SK-N-SH (cell line): ENCODE measurements around the gene LSM4. TPM values are rescaled to one million over a fixed set of nuclear protein-coding genes. Genes with fewer than 3 reads are reported as not detected.

Experiments
- CTCF ChIA-PET: fragments of 300-600, 350-600 bp; formaldehyde crosslinking; extraction: SDS; loops from one replicate; lab custom pipeline; 2021; lab: Yijun Ruan, JAX
- POLR2A ChIA-PET: fragments of 350-600 bp; sonication (Branson Sonifier 250); formaldehyde crosslinking; extraction: SDS; loops from one replicate; lab custom pipeline; 2020; ENCODE audit warnings: antibody characterized with exemption, inconsistent platforms; lab: Yijun Ruan, JAX
- DNase-seq: peaks from one replicate; pipeline ENCODE4 v3.0.0; 2012
- H2AFZ ChIP-seq: fragments of 200-600 bp; sonication (generic); 2 replicates; pipeline ENCODE4 v1.8.1; 2016; ENCODE audit warnings: antibody characterized with exemption, mild to moderate bottlenecking, low read depth
- H3F3A ChIP-seq: fragments of 200-600 bp; sonication (generic); replicated peaks from 2 replicates; pipeline ENCODE3; 2016; ENCODE audit warnings: antibody characterized with exemption, mild to moderate bottlenecking; ENCODE audit not compliant: insufficient read depth
- H3K27ac ChIP-seq, 2 experiments: fragments of 200-500 bp in 1 of 2; fragments of 200-600 bp in 1 of 2; sonication (Bioruptor generic) in 1 of 2; sonication (generic), shearing (Covaris generic) in 1 of 2; 2 replicates each; pipeline versions ENCODE4 v1.5.1 to v1.6.1; 2014 to 2016; ENCODE audit warnings: low read depth in 2 of 2, inconsistent platforms in 1 of 2, low read length in 1 of 2, mild to moderate bottlenecking in 1 of 2, mixed read lengths in 1 of 2
- H3K27me3 ChIP-seq: fragments of 200-600 bp; sonication (generic), shearing (Covaris generic); 2 replicates; pipeline ENCODE4 v1.6.1; 2016; ENCODE audit warnings: mixed run types; ENCODE audit not compliant: insufficient read depth
- H3K36me3 ChIP-seq, 2 experiments: fragments of 200-500 bp in 1 of 2; fragments of 200-600 bp in 1 of 2; sonication (Bioruptor generic) in 1 of 2; sonication (generic) in 1 of 2; replicated peaks in 1 of 2; 2 replicates each; pipeline versions ENCODE3 to v1.5.1; 2014 to 2016; ENCODE audit warnings: low read length in 1 of 2, mild to moderate bottlenecking in 1 of 2; ENCODE audit not compliant: insufficient read depth in 2 of 2, control insufficient read depth in 1 of 2
- H3K4me1 ChIP-seq, 2 experiments: fragments of 200-500 bp in 1 of 2; fragments of 200-600 bp in 1 of 2; sonication (Bioruptor generic) in 1 of 2; sonication (generic), shearing (Covaris generic) in 1 of 2; 2 replicates each; pipeline versions ENCODE4 v1.5.1 to v1.6.1; 2014 to 2016; ENCODE audit warnings: low read depth in 1 of 2, low read length in 1 of 2, mixed run types in 1 of 2; ENCODE audit not compliant: insufficient read depth in 2 of 2, control insufficient read depth in 1 of 2
- H3K4me2 ChIP-seq: fragments of 200-600 bp; sonication (generic), shearing (Covaris generic); 2 replicates; pipeline ENCODE4 v1.6.1; 2017; ENCODE audit warnings: mixed run types
- H3K4me3 ChIP-seq, 2 experiments: fragments of 200-500 bp in 1 of 2; fragments of 200-600 bp in 1 of 2; sonication (Bioruptor generic) in 1 of 2; sonication (generic), shearing (Covaris generic) in 1 of 2; 2 replicates each; pipeline versions ENCODE4 v1.5.1 to v1.8.1; 2014 to 2016; ENCODE audit warnings: low read depth in 2 of 2, inconsistent platforms in 1 of 2, low read length in 1 of 2, mild to moderate bottlenecking in 1 of 2, mixed read lengths in 1 of 2, moderate library complexity in 1 of 2
- H3K79me2 ChIP-seq: fragments of 200-600 bp; sonication (generic); 2 replicates; pipeline ENCODE4 v1.8.1; 2017; ENCODE audit warnings: mild to moderate bottlenecking; ENCODE audit not compliant: insufficient read depth
- H3K9ac ChIP-seq: fragments of 200-600 bp; sonication (generic); 2 replicates; pipeline ENCODE4 v1.6.1; 2017; ENCODE audit warnings: mixed run types
- H3K9me2 ChIP-seq: fragments of 200-600 bp; sonication (generic); 2 replicates; pipeline ENCODE4 v1.6.1; 2017; ENCODE audit warnings: mixed run types
- H3K9me3 ChIP-seq: fragments of 200-600 bp; sonication (generic); 2 replicates; pipeline ENCODE4 v1.6.1; 2017; ENCODE audit warnings: mixed run types, mild to moderate bottlenecking, moderate library complexity
- H4K20me1 ChIP-seq: fragments of 200-600 bp; sonication (generic); 2 replicates; pipeline ENCODE4 v1.6.1; 2017; ENCODE audit warnings: mild to moderate bottlenecking, mixed run types; ENCODE audit not compliant: insufficient read depth
- CHD2 ChIP-seq: fragments of 150-350 bp; IDR thresholded peaks from 2 replicates; pipeline ENCODE4 v1.6.1; 2018; ENCODE audit warnings: low read length; ENCODE audit not compliant: partially characterized antibody
- GATA2 ChIP-seq: sonication (generic); formaldehyde crosslinking; IDR thresholded peaks from 2 replicates; pipeline ENCODE4 v1.5.0; 2020; ENCODE audit warnings: mild to moderate bottlenecking, missing genetic modification reagents
- MEF2A ChIP-seq: IDR thresholded peaks from 2 replicates; pipeline ENCODE4 v1.4.0; 2012; ENCODE audit warnings: low read depth, borderline replicate concordance
- SIN3A ChIP-seq: IDR thresholded peaks from 2 replicates; pipeline ENCODE4 v1.6.1; 2012; ENCODE audit warnings: low read depth, mild to moderate bottlenecking, low read length, moderate library complexity, borderline replicate concordance
- SMC3 ChIP-seq: IDR thresholded peaks from 2 replicates; pipeline ENCODE4 v1.6.1; 2012; ENCODE audit warnings: low read depth, low read length, improper control_type of control experiment
- TAF1 ChIP-seq: IDR thresholded peaks from 2 replicates; pipeline ENCODE4 v1.6.1; 2012; ENCODE audit warnings: low read depth, mild to moderate bottlenecking, low read length, moderate library complexity, borderline replicate concordance
- YY1 ChIP-seq: IDR thresholded peaks from 2 replicates; pipeline ENCODE4 v1.4.0; 2012; ENCODE audit warnings: low read depth, mild to moderate bottlenecking
- WGBS: methylation state at CpG from one replicate; pipeline ENCODE4 v1.1.6; 2017; ENCODE audit warnings: low lambda C conversion rate; 5-methylcytosine and 5-hydroxymethylcytosine counted together
- polyA plus RNA-seq, 3 experiments: library from polyadenylated mRNA; depleted of rRNA; stranded (reverse); fragments of >200 nt; gene quantifications; 2 replicates each; pipeline ENCODE4 v1.2.3, GENCODE V29; 2012
- TF ChIP-seq, protein P1 (sequence below): IDR thresholded peaks from 2 replicates; pipeline ENCODE4 v1.6.1; 2012; ENCODE audit warnings: mild to moderate bottlenecking, low read depth, low read length, moderate library complexity

The LSM4 gene
- polyA plus RNA-seq, 1 of the 3 experiments (the other 2 are of a cell fraction): 277 TPM

DNA sequence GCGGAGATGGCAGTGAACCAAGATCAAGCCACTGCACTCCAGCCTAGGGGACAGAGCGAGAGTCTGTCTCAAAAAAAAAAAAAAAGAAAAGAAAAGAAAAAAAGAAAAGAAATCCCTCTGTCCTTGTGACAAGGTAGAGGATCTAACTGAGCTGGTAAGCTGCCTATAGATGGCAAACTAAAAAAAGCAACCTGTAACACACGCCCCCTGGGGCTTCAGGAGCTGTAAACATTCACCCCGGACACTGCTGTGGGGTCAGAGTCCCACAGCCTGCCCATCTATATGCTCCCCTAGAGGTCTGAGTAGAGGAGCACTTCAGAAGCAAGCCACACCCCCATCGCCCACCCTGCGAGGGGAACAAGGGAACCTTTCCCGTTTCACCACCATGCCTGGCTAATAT, 13.2 kb upstream of the LSM4 start:
- peaks cover 4% of the 10 kb centered on the region for H3F3A ChIP-seq
- H3K36me3 ChIP-seq: no peaks in the 10 kb centered on the region
- H3K27me3 ChIP-seq: no peaks in the 10 kb centered on the region
- no peak overlapping the region for H3K27ac ChIP-seq
- 62% methylated on average over 7 of the region's 7 CpGs for WGBS
- H3K4me3 ChIP-seq: no peak overlapping the region
- peaks cover 0 to 6% of the 10 kb centered on the region in 2 experiments; a peak in 1 of 4 replicates for H3K4me1 ChIP-seq
- H3K79me2 ChIP-seq: no peaks in the 10 kb centered on the region
- H2AFZ ChIP-seq: no peak overlapping the region
- no peaks in the 10 kb centered on the region for H3K9me2 ChIP-seq
- no peak overlapping the region for H3K9ac ChIP-seq
- TF ChIP-seq, protein P1, sequence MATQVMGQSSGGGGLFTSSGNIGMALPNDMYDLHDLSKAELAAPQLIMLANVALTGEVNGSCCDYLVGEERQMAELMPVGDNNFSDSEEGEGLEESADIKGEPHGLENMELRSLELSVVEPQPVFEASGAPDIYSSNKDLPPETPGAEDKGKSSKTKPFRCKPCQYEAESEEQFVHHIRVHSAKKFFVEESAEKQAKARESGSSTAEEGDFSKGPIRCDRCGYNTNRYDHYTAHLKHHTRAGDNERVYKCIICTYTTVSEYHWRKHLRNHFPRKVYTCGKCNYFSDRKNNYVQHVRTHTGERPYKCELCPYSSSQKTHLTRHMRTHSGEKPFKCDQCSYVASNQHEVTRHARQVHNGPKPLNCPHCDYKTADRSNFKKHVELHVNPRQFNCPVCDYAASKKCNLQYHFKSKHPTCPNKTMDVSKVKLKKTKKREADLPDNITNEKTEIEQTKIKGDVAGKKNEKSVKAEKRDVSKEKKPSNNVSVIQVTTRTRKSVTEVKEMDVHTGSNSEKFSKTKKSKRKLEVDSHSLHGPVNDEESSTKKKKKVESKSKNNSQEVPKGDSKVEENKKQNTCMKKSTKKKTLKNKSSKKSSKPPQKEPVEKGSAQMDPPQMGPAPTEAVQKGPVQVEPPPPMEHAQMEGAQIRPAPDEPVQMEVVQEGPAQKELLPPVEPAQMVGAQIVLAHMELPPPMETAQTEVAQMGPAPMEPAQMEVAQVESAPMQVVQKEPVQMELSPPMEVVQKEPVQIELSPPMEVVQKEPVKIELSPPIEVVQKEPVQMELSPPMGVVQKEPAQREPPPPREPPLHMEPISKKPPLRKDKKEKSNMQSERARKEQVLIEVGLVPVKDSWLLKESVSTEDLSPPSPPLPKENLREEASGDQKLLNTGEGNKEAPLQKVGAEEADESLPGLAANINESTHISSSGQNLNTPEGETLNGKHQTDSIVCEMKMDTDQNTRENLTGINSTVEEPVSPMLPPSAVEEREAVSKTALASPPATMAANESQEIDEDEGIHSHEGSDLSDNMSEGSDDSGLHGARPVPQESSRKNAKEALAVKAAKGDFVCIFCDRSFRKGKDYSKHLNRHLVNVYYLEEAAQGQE: no peak
- TF ChIP-seq, all 33 proteins: peak for 0
- H4K20me1 ChIP-seq: no peaks in the 10 kb centered on the region
- no peaks in the 10 kb centered on the region for H3K9me3 ChIP-seq
- no peak for DNase-seq
- no peak overlapping the region for H3K4me2 ChIP-seq
- ChIA-PET CTCF (interaction anchor here (0.9 to 1.4 kb wide), 5 partner anchors 13 to 60 kb away, joined by 3 to 4 read pairs (median 3); no protein-coding TSS in a partner anchor), POLR2A (interaction anchor here (0.6 to 1.1 kb wide), 2 partner anchors 55 to 927 kb away, joined by 4 to 7 read pairs; partner anchors contain the start of gene JUND)

DNA sequence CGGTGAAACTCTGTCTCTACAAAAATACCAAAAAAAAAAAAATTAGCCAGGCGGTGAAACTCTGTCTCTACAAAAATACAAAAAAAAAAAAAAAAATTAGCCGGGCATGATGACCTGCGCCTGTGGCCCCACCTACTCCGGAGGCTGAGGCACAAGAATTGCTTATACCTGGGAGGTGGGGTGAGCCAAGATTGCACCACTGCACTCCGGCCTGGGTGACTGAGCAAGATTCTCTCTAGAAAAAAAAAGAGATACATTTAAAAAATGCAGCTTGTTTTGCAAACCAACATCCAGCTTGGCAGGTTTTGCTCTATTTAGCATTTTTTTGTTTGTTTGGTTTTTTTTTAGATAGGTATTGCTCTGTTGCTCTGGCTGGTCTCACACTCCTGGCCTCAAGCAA, 10.8 kb upstream of the LSM4 start:
- Histone ChIP-seq H3K4me2 (no peak overlapping the region), H3K4me3 (no peak overlapping the region), H2AFZ (no peak overlapping the region), H3K4me1 (peaks cover 5 to 6% of the 10 kb centered on the region in 2 experiments; a peak in 2 of 4 replicates), H3F3A (peaks cover 4% of the 10 kb centered on the region), H3K27ac (no peak overlapping the region), H3K9me3 (no peaks in the 10 kb centered on the region), H3K79me2 (no peaks in the 10 kb centered on the region), H3K9me2 (no peaks in the 10 kb centered on the region), H4K20me1 (no peaks in the 10 kb centered on the region), H3K9ac (no peak overlapping the region), H3K36me3 (no peaks in the 10 kb centered on the region), H3K27me3 (no peaks in the 10 kb centered on the region)
- no peak for DNase-seq
- ChIA-PET POLR2A (interaction anchor here (0.9 kb wide), 1 partner anchor 11 kb away, joined by 3 read pairs; the partner anchor contains the start of gene LSM4), CTCF (interaction anchor here (0.7 to 1.9 kb wide), 4 partner anchors 8 to 82 kb away, joined by 3 to 16 read pairs (median 4); no protein-coding TSS in a partner anchor)
- TF ChIP-seq YY1: no peak
- no peak for TF ChIP-seq SIN3A
- TF ChIP-seq CHD2: no peak
- no peak for TF ChIP-seq GATA2
- TF ChIP-seq SMC3: no peak
- TF ChIP-seq TAF1: no peak
- no peak for TF ChIP-seq MEF2A
- 91% methylated on average over 6 of the region's 6 CpGs for WGBS
